KOPT-K1 (cell line): ENCODE results near the gene CARD14.

Source experiments
- H3K27ac ChIP-seq: fragments of 200-600 bp; sonication (generic); 2 replicates; pipeline ENCODE4 v1.5.1; 2016; ENCODE audit warnings: antibody characterized with exemption, mild to moderate bottlenecking, low read depth, low read length; ENCODE audit not compliant: poor library complexity, severe bottlenecking
- H3K36me3 ChIP-seq: fragments of 200-600 bp; sonication (generic); 2 replicates; pipeline ENCODE4 v1.5.1; 2017; ENCODE audit warnings: antibody characterized with exemption, mild to moderate bottlenecking, low read length, moderate library complexity; ENCODE audit not compliant: insufficient read depth
- H3K9me3 ChIP-seq: fragments of 200-600 bp; sonication (generic); 2 replicates; pipeline ENCODE4 v1.5.1; 2017; ENCODE audit warnings: antibody characterized with exemption, low read length, mild to moderate bottlenecking; ENCODE audit not compliant: insufficient read depth, poor library complexity, severe bottlenecking

The CARD14 gene

GRCh38 chr17:80219013-80219762, 49.4 kb downstream of the CARD14 start:
- H3K27ac ChIP-seq: peak overlapping the region; percentile 5
- no peaks in the 10 kb centered on the region for H3K36me3 ChIP-seq
- no peaks in the 10 kb centered on the region for H3K9me3 ChIP-seq

- Histone ChIP-seq H3K9me3 (no peaks in the 10 kb centered on the region), H3K36me3 (no peaks in the 10 kb centered on the region), H3K27ac (peak overlapping the region; percentile 5)
Observed at GRCh38 chr17:80219763-80220053, 49.9 kb downstream of the CARD14 start.

GRCh38 chr17:80220054-80220735, 50.4 kb downstream of the CARD14 start, which contains the start of the genes SGSH and SLC26A11:
Gene SGSH (minus strand): TSS chr17:80220333. CDS start chr17:80220313, 20 bp downstream.
Gene SLC26A11 (plus strand): TSS chr17:80220427. CDS start chr17:80221561, 1,134 bp downstream.
- no peaks in the 10 kb centered on the region for H3K36me3 ChIP-seq
- H3K9me3 ChIP-seq: no peaks in the 10 kb centered on the region
- peak within 1 kb of the TSS; percentile 5 for H3K27ac ChIP-seq

GRCh38 chr17:80220736-80221215, 50.9 kb downstream of the CARD14 start:
- H3K9me3 ChIP-seq: no peaks in the 10 kb centered on the region
- H3K27ac ChIP-seq: no peak overlapping the region
- no peaks in the 10 kb centered on the region for H3K36me3 ChIP-seq

- Histone ChIP-seq H3K9me3 (no peaks in the 10 kb centered on the region), H3K36me3 (no peaks in the 10 kb centered on the region), H3K27ac (no peak overlapping the region)
Observed at GRCh38 chr17:80221351-80222105, 51.7 kb downstream of the CARD14 start.

GRCh38 chr17:80222376-80223141, 52.7 kb downstream of the CARD14 start:
- Histone ChIP-seq H3K27ac (no peak overlapping the region), H3K9me3 (no peaks in the 10 kb centered on the region), H3K36me3 (no peaks in the 10 kb centered on the region)

- Histone ChIP-seq H3K27ac (no peak overlapping the region), H3K36me3 (no peaks in the 10 kb centered on the region), H3K9me3 (no peaks in the 10 kb centered on the region)
Observed at GRCh38 chr17:80223142-80223815, 53.4 kb downstream of the CARD14 start.

- no peak overlapping the region for H3K27ac ChIP-seq
- H3K9me3 ChIP-seq: no peaks in the 10 kb centered on the region
- H3K36me3 ChIP-seq: no peaks in the 10 kb centered on the region
Observed at GRCh38 chr17:80223838-80224497, 54.1 kb downstream of the CARD14 start.

- H3K27ac ChIP-seq: no peak overlapping the region
- H3K36me3 ChIP-seq: no peaks in the 10 kb centered on the region
- H3K9me3 ChIP-seq: no peaks in the 10 kb centered on the region
Observed at GRCh38 chr17:80224683-80225082, 54.9 kb downstream of the CARD14 start.

- H3K27ac ChIP-seq: no peak overlapping the region
- no peaks in the 10 kb centered on the region for H3K9me3 ChIP-seq
- no peaks in the 10 kb centered on the region for H3K36me3 ChIP-seq
Observed at GRCh38 chr17:80225230-80225629, 55.4 kb downstream of the CARD14 start.

GRCh38 chr17:80227156-80227555, 57.3 kb downstream of the CARD14 start:
- Histone ChIP-seq H3K36me3 (no peaks in the 10 kb centered on the region), H3K27ac (no peak overlapping the region), H3K9me3 (peaks cover 2% of the 10 kb centered on the region)

GRCh38 chr17:80227666-80228065, 57.8 kb downstream of the CARD14 start:
- Histone ChIP-seq H3K36me3 (no peaks in the 10 kb centered on the region), H3K9me3 (peaks cover 7% of the 10 kb centered on the region), H3K27ac (no peak overlapping the region)

- Histone ChIP-seq H3K36me3 (no peaks in the 10 kb centered on the region), H3K27ac (no peak overlapping the region), H3K9me3 (peaks cover 15% of the 10 kb centered on the region)
Observed at GRCh38 chr17:80228477-80228876, 58.6 kb downstream of the CARD14 start.

- Histone ChIP-seq H3K27ac (no peak overlapping the region), H3K9me3 (peaks cover 21% of the 10 kb centered on the region), H3K36me3 (no peaks in the 10 kb centered on the region)
Observed at GRCh38 chr17:80229011-80229410, 59.2 kb downstream of the CARD14 start.
